MCF 10A (cell line): ENCODE measurements around the gene BACH2. TPM values are rescaled to one million over a fixed set of nuclear protein-coding genes. Genes with fewer than 3 reads are reported as not detected.

Experiments
- BruUV-seq: library from RNA; stranded (reverse); fragments of 400-500 nt; replicated peaks from 2 replicates; lab custom pipeline; 2021; lab: Mats Ljungman, UMichigan
- CTCF ChIA-PET: fragments of 300-600 bp; sonication (Branson Sonifier 250); formaldehyde crosslinking; extraction: SDS; loops from one replicate; lab custom pipeline; 2021; ENCODE audit warnings: antibody characterized with exemption, inconsistent platforms; lab: Yijun Ruan, JAX
- POLR2A ChIA-PET: fragments of 300-600, 350-650 bp; sonication (Branson Sonifier 250); formaldehyde crosslinking; extraction: SDS; loops from one replicate; lab custom pipeline; 2020; ENCODE audit warnings: antibody characterized with exemption, inconsistent platforms; lab: Yijun Ruan, JAX
- DNase-seq: peaks from one replicate; pipeline ENCODE4 v3.0.0-alpha.2; 2018; ENCODE audit not compliant: unreplicated experiment
- H3K27ac Mint-ChIP-seq: one replicate; pipeline ENCODE4 v1.8.0; 2022; ENCODE audit warnings: mild to moderate bottlenecking, low read depth, mixed read lengths; ENCODE audit not compliant: unreplicated experiment
- H3K27me3 Mint-ChIP-seq: one replicate; pipeline ENCODE4 v1.8.0; 2022; ENCODE audit warnings: mixed read lengths; ENCODE audit not compliant: insufficient read depth, unreplicated experiment
- H3K36me3 Mint-ChIP-seq: one replicate; pipeline ENCODE4 v1.8.0; 2022; ENCODE audit warnings: mild to moderate bottlenecking, moderate library complexity, mixed read lengths; ENCODE audit not compliant: insufficient read depth, unreplicated experiment
- H3K4me1 Mint-ChIP-seq: one replicate; pipeline ENCODE4 v1.8.0; 2022; ENCODE audit warnings: mixed read lengths; ENCODE audit not compliant: insufficient read depth, unreplicated experiment
- H3K4me3 Mint-ChIP-seq: one replicate; pipeline ENCODE4 v1.8.0; 2022; ENCODE audit warnings: mild to moderate bottlenecking, moderate library complexity, mixed read lengths; ENCODE audit not compliant: unreplicated experiment
- H3K9me3 Mint-ChIP-seq: one replicate; pipeline ENCODE4 v1.8.0; 2022; ENCODE audit warnings: mixed read lengths; ENCODE audit not compliant: unreplicated experiment
- CTCF ChIP-seq: fragments of 200-600 bp; IDR thresholded peaks from one replicate; pipeline ENCODE4 v1.8.0; 2022; ENCODE audit warnings: antibody characterized with exemption, mild to moderate bottlenecking; ENCODE audit not compliant: unreplicated experiment
- intact Hi-C: fragments of 100-400 bp; cut with micrococcal nuclease; formaldehyde crosslinking; loops from 2 replicates; pipeline ENCODE4 v1.14.1; 2022
- total RNA-seq: library from RNA; stranded (reverse); gene quantifications from 2 replicates; pipeline ENCODE4 v1.2.3, GENCODE V29; 2022

The BACH2 gene
- total RNA-seq, 1 experiment from 2014 or later: 9.9 TPM

- no TSS peak for BruUV-seq
- POLR2A ChIA-PET: no interaction called here
- no peak overlapping the region for H3K4me3 Mint-ChIP-seq
- H3K4me1 Mint-ChIP-seq: peaks cover 29% of the 10 kb centered on the region
- no peak for TF ChIP-seq CTCF
- no peak for DNase-seq
- H3K27me3 Mint-ChIP-seq: no peaks in the 10 kb centered on the region
- CTCF ChIA-PET: interaction anchor here (0.6 kb wide), 1 partner anchor 431 kb away, joined by 3 read pairs; no protein-coding TSS in a partner anchor
- intact Hi-C loops: no loop called here
- no peak overlapping the region for H3K27ac Mint-ChIP-seq
- peaks cover 13% of the 10 kb centered on the region for H3K9me3 Mint-ChIP-seq
- no peaks in the 10 kb centered on the region for H3K36me3 Mint-ChIP-seq
Measured at GRCh38 chr6:90107371-90107770, 189.3 kb downstream of the BACH2 start.

- no peaks in the 10 kb centered on the region for H3K27me3 Mint-ChIP-seq
- ChIA-PET POLR2A (interaction anchor here (1.1 kb wide), 1 partner anchor 112 kb away, joined by 4 read pairs; no protein-coding TSS in a partner anchor), CTCF (interaction anchor here (0.6 to 0.7 kb wide), 3 partner anchors 12 to 432 kb away, joined by 3 to 4 read pairs (median 3); no protein-coding TSS in a partner anchor)
- H3K9me3 Mint-ChIP-seq: peaks cover 11% of the 10 kb centered on the region
- intact Hi-C loops: no loop called here
- no peak overlapping the region for H3K27ac Mint-ChIP-seq
- no peaks in the 10 kb centered on the region for H3K36me3 Mint-ChIP-seq
- no peak overlapping the region for H3K4me3 Mint-ChIP-seq
- no TSS peak for BruUV-seq
- no peak for DNase-seq
- peaks cover 29% of the 10 kb centered on the region for H3K4me1 Mint-ChIP-seq
- no peak for TF ChIP-seq CTCF
Measured at GRCh38 chr6:90106449-90106848, 190.2 kb downstream of the BACH2 start.

GRCh38 chr6:90105506-90106170 lies 191.0 kb downstream of the BACH2 start:
- BruUV-seq: no TSS peak
- Mint-ChIP-seq H3K9me3 (peaks cover 7% of the 10 kb centered on the region), H3K27ac (no peak overlapping the region), H3K36me3 (no peaks in the 10 kb centered on the region), H3K4me1 (peaks cover 29% of the 10 kb centered on the region), H3K27me3 (no peaks in the 10 kb centered on the region), H3K4me3 (no peak overlapping the region)
- ChIA-PET POLR2A (interaction anchor here (0.5 to 1.2 kb wide), 4 partner anchors 70 to 195 kb away, joined by 3 to 5 read pairs (median 4); no protein-coding TSS in a partner anchor), CTCF (interaction anchor here (0.5 to 1.2 kb wide), 5 partner anchors 10 to 288 kb away, joined by 3 to 4 read pairs (median 3); no protein-coding TSS in a partner anchor)
- intact Hi-C loops: no loop called here
- DNase-seq: no peak
- no peak for TF ChIP-seq CTCF

GRCh38 chr6:90103056-90103800 lies 193.4 kb downstream of the BACH2 start:
- BruUV-seq: no TSS peak
- no peaks in the 10 kb centered on the region for H3K36me3 Mint-ChIP-seq
- CTCF ChIA-PET: no interaction called here
- peak; percentile 82 for DNase-seq
- H3K27me3 Mint-ChIP-seq: no peaks in the 10 kb centered on the region
- POLR2A ChIA-PET: interaction anchor here (0.6 kb wide), 1 partner anchor 121 kb away, joined by 3 read pairs; no protein-coding TSS in a partner anchor
- no peak overlapping the region for H3K4me3 Mint-ChIP-seq
- peaks cover 35% of the 10 kb centered on the region for H3K4me1 Mint-ChIP-seq
- TF ChIP-seq CTCF: no peak
- intact Hi-C loops: no loop called here
- no peaks in the 10 kb centered on the region for H3K9me3 Mint-ChIP-seq
- no peak overlapping the region for H3K27ac Mint-ChIP-seq
